Activated gamma-delta T cell treated with Interleukin-2 at 50 U/mL for 16 hours (primary cell): ENCODE measurements around the gene CENPP.
"Not testable (repeated sequence)": the region's sequence is repeated elsewhere in the genome, so short reads cannot be mapped to it uniquely, and the experiment has no call there.

Source experiments
- DNase-seq: peaks from one replicate; pipeline ENCODE4 v3.0.0-alpha.2; 2020

The CENPP gene

GRCh38 chr9:92558612-92559374 is 233.0 kb downstream of the CENPP start:
- DNase-seq = no peak

- no peak for DNase-seq
Observed at GRCh38 chr9:92561374-92562330, 235.9 kb downstream of the CENPP start.

GRCh38 chr9:92562461-92562967 is 236.8 kb downstream of the CENPP start:
- DNase-seq = no peak

- no peak for DNase-seq
Observed at GRCh38 chr9:92563116-92564100, 237.7 kb downstream of the CENPP start.

DNA sequence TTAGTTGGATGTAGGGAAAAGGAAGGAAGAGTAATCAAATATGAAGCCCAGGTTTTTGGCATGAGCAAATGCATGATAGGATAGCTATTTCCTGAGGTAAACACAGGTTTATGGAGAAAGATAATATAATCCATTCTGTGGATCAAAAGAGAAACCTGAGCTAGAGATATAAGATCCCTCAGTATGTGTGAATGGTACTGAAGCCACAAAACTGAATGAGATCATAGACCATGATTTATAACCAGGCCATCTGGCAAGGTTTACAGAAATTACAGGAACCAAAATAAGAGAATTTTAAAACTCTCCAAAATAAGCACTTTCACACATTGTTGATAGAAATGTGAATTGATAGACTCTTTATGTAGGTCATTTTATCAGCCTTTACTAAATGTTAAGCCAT is 238.8 kb downstream of the CENPP start:
- no peak for DNase-seq

- no peak for DNase-seq
Observed at GRCh38 chr9:92564982-92565381, 239.2 kb downstream of the CENPP start.

GRCh38 chr9:92571871-92572270 is 246.1 kb downstream of the CENPP start:
- not testable (repeated sequence) for DNase-seq

DNA sequence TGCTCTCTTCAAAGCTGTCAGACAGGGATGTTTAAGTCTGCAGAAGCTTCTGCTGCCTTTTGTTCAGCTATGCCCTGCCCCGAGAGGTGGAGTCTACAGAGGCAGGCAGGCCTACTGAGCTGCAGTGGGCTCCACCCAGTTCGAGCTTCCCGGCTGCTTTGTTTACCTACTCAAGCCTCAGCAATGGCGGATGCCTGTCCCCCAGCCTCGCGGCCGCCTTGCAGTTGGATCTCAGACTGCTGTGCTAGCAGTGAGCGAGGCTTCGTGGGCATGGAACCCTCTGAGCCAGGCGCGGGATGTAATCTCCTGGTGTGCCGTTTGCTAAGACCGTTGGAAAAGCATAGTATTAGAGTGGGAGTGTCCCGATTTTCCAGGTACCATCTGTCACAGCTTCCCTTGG is 247.9 kb downstream of the CENPP start:
- DNase-seq = not testable (repeated sequence)

DNA sequence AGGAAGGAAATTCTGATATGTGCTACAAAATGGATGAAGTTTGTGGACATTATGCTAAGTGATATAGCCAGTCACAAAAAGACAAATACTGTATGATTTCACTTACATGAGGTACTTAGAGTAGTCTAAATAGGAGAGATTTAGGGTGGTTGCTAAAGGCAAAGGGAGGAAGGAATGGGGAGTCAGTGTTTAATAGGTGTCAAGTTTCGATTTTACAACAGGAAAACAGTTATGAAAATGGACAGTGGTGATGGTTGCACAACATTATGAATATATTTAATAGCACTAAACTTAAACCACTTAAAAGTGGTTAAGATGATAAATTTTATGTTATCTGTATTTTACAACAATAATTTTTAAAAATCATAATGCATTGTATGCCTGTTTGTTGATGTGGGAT is 250.4 kb downstream of the CENPP start:
- DNase-seq = no peak

DNA sequence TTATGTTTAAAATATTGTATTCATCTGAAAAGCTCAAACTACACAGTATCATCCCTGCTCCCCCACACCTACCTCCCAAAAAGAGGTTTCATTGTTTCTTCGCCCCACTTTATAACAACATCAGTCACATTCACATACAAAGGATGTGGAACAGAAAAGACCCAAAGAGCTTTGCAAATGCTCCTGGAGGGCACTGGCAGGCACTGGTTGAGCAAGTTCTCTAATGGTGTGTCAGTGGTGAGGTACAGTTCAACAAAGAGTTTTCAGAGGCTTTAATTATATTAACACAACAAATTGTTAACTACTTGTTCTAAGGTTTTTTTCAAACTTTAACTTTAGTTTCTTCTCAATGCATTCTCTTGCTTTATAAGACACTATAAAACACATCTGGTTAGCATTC is 264.2 kb downstream of the CENPP start:
- no peak for DNase-seq

- DNase-seq = no peak
Observed at GRCh38 chr9:92590377-92590776, 264.6 kb downstream of the CENPP start.

- no peak for DNase-seq
Observed at GRCh38 chr9:92592537-92592936, 266.8 kb downstream of the CENPP start.

- no peak for DNase-seq
Observed at GRCh38 chr9:92592946-92593861, 267.5 kb downstream of the CENPP start.

- DNase-seq = not testable (repeated sequence)
Observed at GRCh38 chr9:92595075-92595474, 269.3 kb downstream of the CENPP start.

DNA sequence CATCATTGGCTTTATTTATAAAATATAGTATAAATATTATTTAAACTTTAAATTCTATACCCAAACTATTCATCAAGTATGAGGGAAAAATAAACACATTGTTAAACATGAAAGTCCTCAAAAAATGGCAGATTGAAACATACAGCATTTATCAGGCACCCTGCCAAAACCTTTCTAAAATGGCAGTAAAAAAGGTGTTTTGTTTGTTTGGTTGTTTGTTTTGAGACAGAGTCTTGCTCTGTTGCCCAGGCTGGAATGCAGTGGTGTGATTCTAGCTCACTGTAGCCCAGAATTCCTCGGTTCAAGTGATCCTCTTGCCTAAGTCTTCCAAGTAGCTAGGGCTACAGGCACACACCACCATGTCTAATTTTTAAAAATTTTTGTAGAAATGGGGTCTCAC is 270.2 kb downstream of the CENPP start:
- DNase-seq = no peak

DNA sequence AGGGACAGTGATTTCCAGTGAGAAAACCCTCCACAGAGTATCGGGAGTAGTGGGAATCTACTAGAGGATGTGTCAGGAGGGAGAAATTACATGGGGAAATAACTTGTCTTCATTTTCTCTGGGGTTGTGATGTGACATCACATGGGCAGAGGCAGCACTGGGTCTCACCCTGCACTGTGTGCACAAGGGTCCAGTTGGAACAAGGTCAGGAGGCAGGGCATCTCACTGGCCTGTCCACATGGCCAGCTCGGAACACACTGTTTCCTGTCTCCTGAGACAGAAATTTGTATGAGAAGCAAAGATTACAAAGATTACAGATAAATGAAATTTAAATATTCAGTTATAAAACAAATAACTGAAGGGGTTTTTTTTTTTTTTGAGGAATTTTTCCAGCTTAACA is 272.6 kb downstream of the CENPP start:
- no peak for DNase-seq

GRCh38 chr9:92599938-92600461 is 274.2 kb downstream of the CENPP start:
- no peak for DNase-seq

GRCh38 chr9:92600462-92601261 is 274.9 kb downstream of the CENPP start:
- no peak for DNase-seq

GRCh38 chr9:92601451-92601850 is 275.7 kb downstream of the CENPP start:
- no peak for DNase-seq

- no peak for DNase-seq
Observed at GRCh38 chr9:92602413-92602812, 276.7 kb downstream of the CENPP start.
